GM12878 (cell line): ENCODE results near the gene RPS19BP1. TPM values are rescaled to one million over a fixed set of nuclear protein-coding genes. Genes with fewer than 3 reads are reported as not detected.
"Not testable (repeated sequence)": the region's sequence is repeated elsewhere in the genome, so short reads cannot be mapped to it uniquely, and the experiment has no call there.

Experiments used
- ATAC-seq: fragments of 200-7000 bp; cut with Tn5 transposase; 3 replicates; pipeline ENCODE4 v1.9.1; 2020; ENCODE audit warnings: mild to moderate bottlenecking, moderate library complexity
- BruUV-seq: library from RNA; stranded (reverse); fragments of 400-500 nt; replicated peaks from 2 replicates; lab custom pipeline; 2021; lab: Mats Ljungman, UMichigan
- CTCF ChIA-PET: fragments of 300-600 bp; sonication (Branson Sonifier 250); formaldehyde crosslinking; extraction: SDS; loops from one replicate; lab custom pipeline; 2021; ENCODE audit warnings: inconsistent platforms; lab: Yijun Ruan, JAX
- POLR2A ChIA-PET: fragments of 350-600 bp; formaldehyde crosslinking; extraction: SDS; loops from one replicate; lab custom pipeline; 2021; ENCODE audit warnings: inconsistent platforms; lab: Charles Lee
- RAD21 ChIA-PET: fragments of 300-600 bp; sonication (Branson Sonifier 250); formaldehyde crosslinking; loops from one replicate; lab custom pipeline; 2023; ENCODE audit warnings: antibody characterized with exemption; ENCODE audit not compliant: unreplicated experiment; lab: Charles Lee
- SMC1A ChIA-PET: fragments of 300-600 bp; sonication (Branson Sonifier 250); formaldehyde crosslinking; loops from one replicate; lab custom pipeline; 2023; ENCODE audit not compliant: unreplicated experiment, uncharacterized antibody; lab: Charles Lee
- DNase-seq: peaks from one replicate; pipeline ENCODE4 v3.0.0-alpha.2; 2011; ENCODE audit warnings: low read depth, low spot score
- FAIRE-seq: peaks from 3 replicates; lab custom pipeline; 2011; peaks lifted over from hg19 to GRCh38; lab: Jason Lieb, UNC
- H2AFZ ChIP-seq: 2 replicates; pipeline ENCODE4 v1.6.0; 2011; ENCODE audit warnings: low read depth, low read length, control low read depth; ENCODE audit not compliant: control insufficient read depth
- H3K27ac ChIP-seq: 2 replicates; pipeline ENCODE4 v1.5.1; 2011; ENCODE audit warnings: control low read depth; ENCODE audit not compliant: control insufficient read depth, insufficient read depth
- H3K27me3 ChIP-seq, 2 experiments: replicated peaks in 1 of 2; 2 replicates each; pipeline versions ENCODE4 v1.6.0 to v1.6.1; 2011; ENCODE audit warnings: low read length in 1 of 2; ENCODE audit not compliant: control insufficient read depth in 2 of 2, insufficient read depth in 2 of 2
- H3K36me3 ChIP-seq, 2 experiments: 2 replicates each; pipeline ENCODE4 v1.5.1; 2011; ENCODE audit warnings: low read length in 1 of 2; ENCODE audit not compliant: control insufficient read depth in 2 of 2, insufficient read depth in 2 of 2
- H3K4me1 ChIP-seq: 2 replicates; pipeline ENCODE4 v1.6.1; 2011; ENCODE audit warnings: mild to moderate bottlenecking, low read length, moderate library complexity, mixed read lengths; ENCODE audit not compliant: control insufficient read depth, insufficient read depth
- H3K4me2 ChIP-seq: 2 replicates; pipeline ENCODE4 v1.6.0; 2011; ENCODE audit warnings: control low read depth; ENCODE audit not compliant: control insufficient read depth, insufficient read depth
- H3K4me3 ChIP-seq: fragments of 200-600 bp; sonication (generic); 2 replicates; pipeline ENCODE4 v1.5.1; 2016
- H3K79me2 ChIP-seq: 2 replicates; pipeline ENCODE4 v1.6.0; 2011; ENCODE audit warnings: low read length; ENCODE audit not compliant: control insufficient read depth, insufficient read depth
- H3K9ac ChIP-seq: 2 replicates; pipeline ENCODE4 v1.8.0; 2011; ENCODE audit warnings: low read length, control low read depth, mixed read lengths; ENCODE audit not compliant: control insufficient read depth, insufficient read depth
- H3K9me3 ChIP-seq: replicated peaks from 3 replicates; pipeline ENCODE4 v1.5.1; 2011; ENCODE audit warnings: mild to moderate bottlenecking, low read length; ENCODE audit not compliant: control insufficient read depth, insufficient read depth
- H4K20me1 ChIP-seq: 2 replicates; pipeline ENCODE4 v1.6.0; 2011; ENCODE audit not compliant: control insufficient read depth, insufficient read depth
- BACH1 ChIP-seq: fragments of 450-650 bp; IDR thresholded peaks from 2 replicates; pipeline ENCODE4 v1.6.1; 2017; ENCODE audit warnings: mild to moderate bottlenecking, borderline replicate concordance
- HCFC1 ChIP-seq: fragments of 150-350 bp; IDR thresholded peaks from 2 replicates; pipeline ENCODE4 v1.6.1; 2014; ENCODE audit warnings: low read length
- HDGF ChIP-seq: fragments of 450-650 bp; IDR thresholded peaks from 2 replicates; pipeline ENCODE4 v1.6.1; 2016; ENCODE audit warnings: antibody characterized with exemption
- SMAD1 ChIP-seq: fragments of 450-650 bp; IDR thresholded peaks from 2 replicates; pipeline ENCODE4 v1.6.1; 2018; ENCODE audit warnings: mild to moderate bottlenecking, low read depth; ENCODE audit not compliant: partially characterized antibody
- SRF ChIP-seq, 2 experiments: IDR thresholded peaks; 2 replicates each; pipeline ENCODE4 v1.6.1; 2011; ENCODE audit warnings: low read depth in 2 of 2, low read length in 2 of 2, mild to moderate bottlenecking in 1 of 2, moderate library complexity in 1 of 2
- YY1 ChIP-seq: IDR thresholded peaks from 2 replicates; pipeline ENCODE4 v1.6.1; 2011; ENCODE audit warnings: low read depth, mild to moderate bottlenecking, low read length
- ZNF687 ChIP-seq: fragments of 450-650 bp; IDR thresholded peaks from 2 replicates; pipeline ENCODE4 v1.6.1; 2017; ENCODE audit warnings: mild to moderate bottlenecking, moderate library complexity
- WGBS: methylation state at CpG from one replicate; pipeline ENCODE4 v1.1.6; 2016; ENCODE audit warnings: low lambda C conversion rate; ENCODE audit not compliant: insufficient replicate concordance, insufficient coverage; ENCODE audit errors: missing lambda C conversion rate; 5-methylcytosine and 5-hydroxymethylcytosine counted together
- in situ Hi-C: fragments of 300-500 bp; cut with MboI; formaldehyde crosslinking; loops from 9 replicates; pipeline ENCODE4 v1.14.3; 2018; ENCODE audit warnings: mixed read lengths
- intact Hi-C: fragments of 100-400 bp; cut with micrococcal nuclease; formaldehyde crosslinking; loops from one replicate; pipeline ENCODE4 v1.14.2; 2022; ENCODE audit not compliant: unreplicated experiment
- polyA plus RNA-seq, 11 experiments: library from polyadenylated mRNA; depleted of rRNA in 4 of 11; unstranded in 6 of 11; stranded (reverse) in 5 of 11; fragments of >200 nt; fragmentation: Nextera tagmentation in 4 of 11; fragmentation: Illumina TruSeq in 1 of 11; extraction: Ambion mirVana in 4 of 11; extraction: Trizol in 1 of 11; gene quantifications; 1 replicate in 1 of 11; 2 replicates in 10 of 11; pipeline versions ENCODE4 v1.2.1 to v1.2.3, GENCODE V29; 2011 to 2016; ENCODE audit warnings: inconsistent platforms in 2 of 11, missing spikeins in 2 of 11, low read depth in 1 of 11
- total RNA-seq, 4 experiments: library from RNA; depleted of rRNA in 3 of 4; stranded (reverse); fragments of >200 nt in 3 of 4; fragmentation: Illumina TruSeq in 1 of 4; extraction: Trizol in 1 of 4; gene quantifications; 2 replicates each; pipeline versions ENCODE4 v1.2.1 to v1.2.3, GENCODE V29; 2013 to 2021

RPS19BP1 gene
- total and polyA plus RNA-seq, 10 of the 15 experiments (the other 5 are each of a cell fraction or from before 2014, with no cell fraction given) = 2.7 to 206 (median 78.6) TPM

- H3K27me3 ChIP-seq, H3K9me3 ChIP-seq, DNase-seq, H2AFZ ChIP-seq, ATAC-seq, RAD21 ChIA-PET, BruUV-seq, FAIRE-seq: not testable (repeated sequence)
- H3K9ac ChIP-seq = peak overlapping the region; percentile 99
- POLR2A ChIA-PET = interaction anchor here (0.8 to 1.5 kb wide), 5 partner anchors 9 to 522 kb away, joined by 3 to 5 read pairs (median 3); no protein-coding TSS in a partner anchor
- TF ChIP-seq SMAD1 (peak; percentile 13), BACH1 (peak; percentile 6; the same call in 1 of the 2 replicates)
- H3K4me1 ChIP-seq = peaks cover 25% of the 10 kb centered on the region
- peaks cover 29% of the 10 kb centered on the region for H4K20me1 ChIP-seq
- H3K4me2 ChIP-seq = peak overlapping the region; percentile 97
- H3K27ac ChIP-seq = peak overlapping the region; percentile 21; the same call in 1 of the 2 replicates
- CTCF ChIA-PET = interaction anchor here (1.4 to 17.8 kb wide), 2 partner anchors 25 to 211 kb away, joined by 4 to 372 read pairs; partner anchors contain the start of gene MIEF1
- intact Hi-C loops (loop anchor here (5.0 kb wide), 1 partner anchor 75 kb away; no protein-coding TSS in a partner anchor), in situ Hi-C loops (loop anchor here (25.0 kb wide), 1 partner anchor 360 kb away; the partner anchor contains the start of gene CBX7)
- SMC1A ChIA-PET = interaction anchor here (0.6 kb wide), 1 partner anchor 47 kb away, joined by 3 read pairs; no protein-coding TSS in a partner anchor
- peak overlapping the region; percentile 97 for H3K4me3 ChIP-seq
- H3K79me2 ChIP-seq = peaks cover 60% of the 10 kb centered on the region
- H3K36me3 ChIP-seq = peaks cover 18 to 23% of the 10 kb centered on the region in 2 experiments; a peak in 3 of 4 replicates
- WGBS = 0% methylated on average over 5 of the region's 5 CpGs
Observed at GRCh38 chr22:39522091-39522490, 10.5 kb downstream of the RPS19BP1 start.

- ATAC-seq, DNase-seq, SMC1A ChIA-PET, H2AFZ ChIP-seq, H3K9me3 ChIP-seq, FAIRE-seq, H3K27me3 ChIP-seq: not testable (repeated sequence)
- peaks cover 29% of the 10 kb centered on the region for H4K20me1 ChIP-seq
- peaks cover 23% of the 10 kb centered on the region in 2 experiments; a peak in 3 of 4 replicates for H3K36me3 ChIP-seq
- H3K9ac ChIP-seq = peak overlapping the region; percentile 99
- peak overlapping the region; percentile 96 for H3K27ac ChIP-seq
- peaks cover 60% of the 10 kb centered on the region for H3K79me2 ChIP-seq
- ChIA-PET CTCF (interaction anchor here (2.3 to 17.8 kb wide), 2 partner anchors 8 to 24 kb away, joined by 43 to 372 read pairs; partner anchors contain the start of gene MIEF1), RAD21 (interaction anchor here (1.0 to 1.6 kb wide), 2 partner anchors 8 to 19 kb away, joined by 3 to 9 read pairs; partner anchors contain the start of gene MIEF1), POLR2A (interaction anchor here (0.5 to 0.7 kb wide), 2 partner anchors 8 to 54 kb away, joined by 4 read pairs; no protein-coding TSS in a partner anchor)
- BruUV-seq = TSS peak; percentile 78
- 2% methylated on average over 28 of the region's 28 CpGs for WGBS
- H3K4me3 ChIP-seq = peak overlapping the region; percentile 97
- in situ Hi-C loops = loop anchor here (25.0 kb wide), 1 partner anchor 359 kb away; the partner anchor contains the start of gene CBX7
- peaks cover 24% of the 10 kb centered on the region for H3K4me1 ChIP-seq
- peak overlapping the region; percentile 97 for H3K4me2 ChIP-seq
- intact Hi-C loops = loop anchor here (2.0 to 5.0 kb wide), 2 partner anchors 18 to 74 kb away; partner anchors contain the start of gene MIEF1
- 0 out of 2 replicates have a peak, but pooled peaks have one; percentile 6 for TF ChIP-seq HCFC1
- peak; percentile 11; the same call in 1 of the 2 replicates for TF ChIP-seq YY1
- TF ChIP-seq HDGF = 0 out of 2 replicates have a peak, but pooled peaks have one; percentile 45
- TF ChIP-seq SRF (IDR thresholded peaks at IDR 0.05; ENCODE audit: low read depth in 2 of 2, low read length in 2 of 2) = peak; percentile 75 to 93
- peak; percentile 23; the same call in 1 of the 2 replicates for TF ChIP-seq ZNF687
Observed at GRCh38 chr22:39521106-39521885, 11.3 kb downstream of the RPS19BP1 start.
